ENCODE data around the gene CCL20.
"Not testable (repeated sequence)": the region's sequence is repeated elsewhere in the genome, so short reads cannot be mapped to it uniquely, and the experiment has no call there.

CCL20 gene

GRCh38 chr2:227834916-227835650 lies 21.4 kb downstream of the CCL20 start:
- no peak for DNase-seq (ENCODE audit: low read depth)

- DNase-seq (ENCODE audit: low read depth) = not testable (repeated sequence)
Measured at GRCh38 chr2:227839339-227840129, 25.9 kb downstream of the CCL20 start.

GRCh38 chr2:227846831-227847230 lies 33.2 kb downstream of the CCL20 start:
- no peak for DNase-seq (ENCODE audit: low read depth)

- DNase-seq (ENCODE audit: low read depth) = no peak
Measured at GRCh38 chr2:227848146-227848545, 34.5 kb downstream of the CCL20 start.

- DNase-seq (ENCODE audit: low read depth) = no peak
Measured at GRCh38 chr2:227848586-227848985, 34.9 kb downstream of the CCL20 start.

GRCh38 chr2:227849906-227850305 lies 36.3 kb downstream of the CCL20 start:
- no peak for DNase-seq (ENCODE audit: low read depth)

- no peak for DNase-seq (ENCODE audit: low read depth)
Measured at GRCh38 chr2:227853204-227853629, 39.6 kb downstream of the CCL20 start.

- DNase-seq (ENCODE audit: low read depth) = no peak
Measured at GRCh38 chr2:227853765-227854271, 40.2 kb downstream of the CCL20 start.

GRCh38 chr2:227855440-227855839 lies 41.8 kb downstream of the CCL20 start:
- no peak for DNase-seq (ENCODE audit: low read depth)

- DNase-seq (ENCODE audit: low read depth) = no peak
Measured at GRCh38 chr2:227856697-227857096, 43.1 kb downstream of the CCL20 start.

GRCh38 chr2:227860221-227860641 lies 46.6 kb downstream of the CCL20 start:
- no peak for DNase-seq (ENCODE audit: low read depth)

GRCh38 chr2:227861011-227861410 lies 47.4 kb downstream of the CCL20 start:
- DNase-seq (ENCODE audit: low read depth) = no peak

- no peak for DNase-seq (ENCODE audit: low read depth)
Measured at GRCh38 chr2:227862227-227862740, 48.6 kb downstream of the CCL20 start.

- DNase-seq (ENCODE audit: low read depth) = no peak
Measured at GRCh38 chr2:227862741-227863588, 49.3 kb downstream of the CCL20 start.

GRCh38 chr2:227864161-227864756 lies 50.6 kb downstream of the CCL20 start:
- no peak for DNase-seq (ENCODE audit: low read depth)

- DNase-seq (ENCODE audit: low read depth) = no peak
Measured at GRCh38 chr2:227865291-227865690, 51.6 kb downstream of the CCL20 start.
